GM12878 (cell line): Measurements from ENCODE around the gene SAMSN1. TPM values are rescaled to one million over a fixed set of nuclear protein-coding genes. Genes with fewer than 3 reads are reported as not detected.

Experiments used
- BMI1 ChIP-seq: fragments of 450-650 bp; IDR thresholded peaks from 2 replicates; pipeline ENCODE4 v1.6.1; 2016; ENCODE audit warnings: mild to moderate bottlenecking, moderate library complexity, borderline replicate concordance
- CBX5 ChIP-seq: sonication (generic); IDR thresholded peaks from 2 replicates; pipeline ENCODE4 v1.6.1; 2016; ENCODE audit warnings: low read depth, moderate library complexity, mild to moderate bottlenecking, inconsistent platforms
- CREM ChIP-seq: IDR thresholded peaks from 2 replicates; pipeline ENCODE4 v1.6.1; 2014; ENCODE audit warnings: antibody characterized with exemption, low read depth
- DPF2 ChIP-seq: fragments of 450-650 bp; IDR thresholded peaks from 2 replicates; pipeline ENCODE4 v1.6.1; 2017; ENCODE audit warnings: mild to moderate bottlenecking
- E2F4 ChIP-seq: IDR thresholded peaks from 2 replicates; pipeline ENCODE4 v1.6.1; 2012; ENCODE audit warnings: low read depth, low read length, improper control_type of control experiment
- E2F8 ChIP-seq: fragments of 450-650 bp; IDR thresholded peaks from 2 replicates; pipeline ENCODE4 v1.6.1; 2018; ENCODE audit warnings: mild to moderate bottlenecking, low read depth, moderate library complexity; ENCODE audit not compliant: partially characterized antibody
- ESRRA ChIP-seq: IDR thresholded peaks from 2 replicates; pipeline ENCODE4 v1.6.1; 2012; ENCODE audit warnings: mild to moderate bottlenecking, low read length, improper control_type of control experiment
- EZH2 ChIP-seq: IDR thresholded peaks from 2 replicates; pipeline ENCODE4 v1.6.1; 2012; ENCODE audit warnings: low read depth, mild to moderate bottlenecking, control low read depth, inconsistent platforms, low read length, borderline replicate concordance; ENCODE audit not compliant: control insufficient read depth
- IKZF2 ChIP-seq, 2 experiments: fragments of 450-650 bp; IDR thresholded peaks; 2 replicates each; pipeline ENCODE4 v1.6.1; 2017; ENCODE audit warnings: mild to moderate bottlenecking in 2 of 2, moderate library complexity in 2 of 2
- JUNB ChIP-seq: IDR thresholded peaks from 2 replicates; pipeline ENCODE4 v1.6.1; 2016; ENCODE audit warnings: antibody characterized with exemption, mild to moderate bottlenecking
- POLR2AphosphoS2 ChIP-seq: IDR thresholded peaks from 2 replicates; pipeline ENCODE4 v1.6.1; 2011; ENCODE audit warnings: low read depth, mild to moderate bottlenecking, low read length, improper control_type of control experiment, moderate library complexity
- RELA ChIP-seq: fragments of 450-650 bp; IDR thresholded peaks from 2 replicates; pipeline ENCODE4 v1.8.0; 2014; ENCODE audit warnings: borderline replicate concordance; ENCODE audit not compliant: partially characterized antibody
- RUNX3 ChIP-seq: IDR thresholded peaks from 2 replicates; pipeline ENCODE4 v1.6.1; 2012; ENCODE audit warnings: low read length, inconsistent platforms
- SP1 ChIP-seq: IDR thresholded peaks from one replicate; pipeline ENCODE4 v1.6.1; 2011; ENCODE audit warnings: low read depth, low read length
- SRF ChIP-seq, 2 experiments: IDR thresholded peaks; 2 replicates each; pipeline ENCODE4 v1.6.1; 2011; ENCODE audit warnings: low read depth in 2 of 2, low read length in 2 of 2, mild to moderate bottlenecking in 1 of 2, moderate library complexity in 1 of 2
- STAT1 ChIP-seq: fragments of 450-650 bp; conservative IDR thresholded peaks from 2 replicates; pipeline ENCODE4 v1.6.1; 2014; ENCODE audit warnings: antibody characterized with exemption, mild to moderate bottlenecking
- TARDBP ChIP-seq: IDR thresholded peaks from 2 replicates; pipeline ENCODE4 v1.6.1; 2016; ENCODE audit warnings: borderline replicate concordance
- YBX1 ChIP-seq: fragments of 450-650 bp; IDR thresholded peaks from 2 replicates; pipeline ENCODE4 v1.6.1; 2016; ENCODE audit warnings: antibody characterized with exemption
- ZBED1 ChIP-seq: IDR thresholded peaks from 2 replicates; pipeline ENCODE4 v1.6.1; 2016; ENCODE audit warnings: borderline replicate concordance
- ZBTB40 ChIP-seq: fragments of 450-650 bp; IDR thresholded peaks from 2 replicates; pipeline ENCODE4 v1.6.1; 2016; ENCODE audit warnings: mild to moderate bottlenecking, moderate library complexity, borderline replicate concordance
- ZNF217 ChIP-seq: fragments of 450-650 bp; IDR thresholded peaks from 2 replicates; pipeline ENCODE4 v1.6.1; 2017; ENCODE audit warnings: antibody characterized with exemption, mild to moderate bottlenecking
- polyA plus RNA-seq, 11 experiments: library from polyadenylated mRNA; depleted of rRNA in 4 of 11; unstranded in 6 of 11; stranded (reverse) in 5 of 11; fragments of >200 nt; fragmentation: Nextera tagmentation in 4 of 11; fragmentation: Illumina TruSeq in 1 of 11; extraction: Ambion mirVana in 4 of 11; extraction: Trizol in 1 of 11; gene quantifications; 1 replicate in 1 of 11; 2 replicates in 10 of 11; pipeline versions ENCODE4 v1.2.1 to v1.2.3, GENCODE V29; 2011 to 2016; ENCODE audit warnings: inconsistent platforms in 2 of 11, missing spikeins in 2 of 11, low read depth in 1 of 11
- total RNA-seq, 4 experiments: library from RNA; depleted of rRNA in 3 of 4; stranded (reverse); fragments of >200 nt in 3 of 4; fragmentation: Illumina TruSeq in 1 of 4; extraction: Trizol in 1 of 4; gene quantifications; 2 replicates each; pipeline versions ENCODE4 v1.2.1 to v1.2.3, GENCODE V29; 2013 to 2021

The SAMSN1 gene
- total and polyA plus RNA-seq, 10 of the 15 experiments (the other 5 are each of a cell fraction or from before 2014, with no cell fraction given): 23.2 to 102 (median 44.9) TPM

GRCh38 chr21:14572204-14572780, 26.2 kb upstream of the SAMSN1 start (continued):
- TF ChIP-seq BMI1 (no peak), SP1 (no peak), YBX1 (no peak), EZH2 (no peak), RELA (no peak), DPF2 (0 out of 2 replicates have a peak, but pooled peaks have one; percentile 7), IKZF2 (IDR thresholded peaks at IDR 0.05) (peak in 1 of 2 experiments; percentile 43; a peak in 1 of 4 replicates), CBX5 (no peak), SRF (IDR thresholded peaks at IDR 0.05; ENCODE audit: low read depth in 2 of 2, low read length in 2 of 2) (no peak), E2F8 (no peak), ZBED1 (no peak), CREM (0 out of 2 replicates have a peak, but pooled peaks have one; percentile 56), ZBTB40 (no peak), ZNF217 (peak; percentile 62; the same call in 1 of the 2 replicates), TARDBP (no peak), POLR2AphosphoS2 (no peak), JUNB (peak; percentile 69), ESRRA (no peak), E2F4 (no peak), RUNX3 (peak; percentile 46; the same call in 1 of the 2 replicates), STAT1 (no peak)
